ENCODE data around the gene CGB2.
"Not testable (repeated sequence)": the region's sequence is repeated elsewhere in the genome, so short reads cannot be mapped to it uniquely, and the experiment has no call there.

DNA sequence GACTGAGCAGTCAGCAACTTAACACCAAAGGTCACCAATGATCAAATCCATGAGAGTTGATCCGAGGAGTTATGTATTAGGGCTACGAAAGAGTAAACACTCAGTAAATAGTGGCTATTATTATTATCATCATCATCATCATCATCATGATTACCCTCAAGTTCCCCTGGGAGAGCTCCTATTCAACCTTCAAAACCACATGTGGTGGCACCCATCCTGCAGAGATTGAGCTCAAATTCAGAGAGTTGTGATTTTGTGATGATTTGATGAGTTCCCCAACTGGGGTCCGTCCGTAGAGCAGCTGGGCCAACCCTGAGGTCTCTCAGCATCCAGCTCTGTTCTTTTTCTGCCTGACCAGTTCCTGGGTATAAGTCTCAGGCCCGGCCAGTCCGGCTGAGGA lies 6.6 kb upstream of the CGB2 start:
- TF ChIP-seq BHLHE40 (IDR thresholded peaks at IDR 0.05; ENCODE audit: borderline replicate concordance); L3MBTL2 (conservative IDR thresholded peaks at IDR 0.05); ARNT (IDR thresholded peaks at IDR 0.05); CTBP1 (IDR thresholded peaks at IDR 0.05; ENCODE audit: borderline replicate concordance); HDGF (IDR thresholded peaks at IDR 0.05; ENCODE audit: borderline replicate concordance); SP1 (IDR thresholded peaks at IDR 0.05); ELF4 (IDR thresholded peaks at IDR 0.05); SUZ12 (IDR thresholded peaks at IDR 0.05); LEF1 (IDR thresholded peaks at IDR 0.05; ENCODE audit: borderline replicate concordance): not testable (repeated sequence)

Measured in HEK293T (cell line).